Mesenchymal stem cell (in vitro differentiated cells and primary cell): ENCODE results near the gene HSD3B1.

Experiments used
- DNase-seq: peaks from one replicate; pipeline ENCODE4 v3.0.0-alpha.2; 2013
- H2AFZ ChIP-seq: one replicate; pipeline ENCODE4 v1.6.1; 2013; ENCODE audit warnings: low read depth, mild to moderate bottlenecking, control low read depth, inconsistent platforms, low read length, moderate library complexity
- H2AK5ac ChIP-seq: 2 replicates; pipeline ENCODE4 v1.6.1; 2013; ENCODE audit warnings: low read length, moderate library complexity, mild to moderate bottlenecking, inconsistent platforms; ENCODE audit not compliant: severe bottlenecking
- H2BK120ac ChIP-seq: one replicate; pipeline ENCODE4 v1.6.1; 2013; ENCODE audit warnings: low read depth, mild to moderate bottlenecking, inconsistent platforms, low read length, moderate library complexity
- H2BK12ac ChIP-seq, 2 experiments: one replicate each; pipeline ENCODE4 v1.6.1; 2013; ENCODE audit warnings: inconsistent platforms in 2 of 2, low read length in 2 of 2, mild to moderate bottlenecking in 2 of 2, moderate library complexity in 2 of 2, control low read depth in 1 of 2
- H2BK15ac ChIP-seq: one replicate; pipeline ENCODE4 v1.6.1; 2013; ENCODE audit warnings: mild to moderate bottlenecking, low read depth, inconsistent platforms; ENCODE audit not compliant: poor library complexity, severe bottlenecking
- H2BK5ac ChIP-seq: 2 replicates; pipeline ENCODE4 v1.6.1; 2013; ENCODE audit warnings: low read depth, mild to moderate bottlenecking, low read length, control low read depth, inconsistent platforms; ENCODE audit not compliant: poor library complexity, severe bottlenecking
- H3K14ac ChIP-seq, 2 experiments: one replicate each; pipeline ENCODE4 v1.6.1; 2013; ENCODE audit warnings: inconsistent platforms in 2 of 2, low read length in 2 of 2, control low read depth in 1 of 2, mild to moderate bottlenecking in 1 of 2, moderate library complexity in 1 of 2
- H3K18ac ChIP-seq, 2 experiments: one replicate each; pipeline ENCODE4 v1.6.1; 2013; ENCODE audit warnings: inconsistent platforms in 2 of 2, low read length in 2 of 2, control low read depth in 1 of 2, low read depth in 1 of 2, mild to moderate bottlenecking in 1 of 2
- H3K23ac ChIP-seq, 2 experiments: one replicate each; pipeline ENCODE4 v1.6.1; 2013; ENCODE audit warnings: inconsistent platforms in 2 of 2, low read length in 2 of 2, mild to moderate bottlenecking in 2 of 2, moderate library complexity in 2 of 2, control low read depth in 1 of 2
- H3K27ac ChIP-seq: 2 replicates; pipeline ENCODE4 v1.5.1; 2013; ENCODE audit warnings: mild to moderate bottlenecking, moderate library complexity, low read length, control low read depth, inconsistent platforms; ENCODE audit not compliant: poor library complexity, severe bottlenecking
- H3K27me3 ChIP-seq, 2 experiments: 2 replicates each; pipeline versions ENCODE4 v1.6.1 to v1.7.0; 2013; ENCODE audit warnings: low read length in 2 of 2, mild to moderate bottlenecking in 2 of 2, moderate library complexity in 2 of 2, control low read depth in 1 of 2, inconsistent platforms in 1 of 2; ENCODE audit not compliant: control insufficient read depth in 1 of 2, insufficient read depth in 1 of 2
- H3K36me3 ChIP-seq, 2 experiments: 2 replicates each; pipeline versions ENCODE4 v1.6.1 to v1.7.0; 2013; ENCODE audit warnings: low read length in 2 of 2, control low read depth in 1 of 2, inconsistent platforms in 1 of 2, low read depth in 1 of 2, mild to moderate bottlenecking in 1 of 2; ENCODE audit not compliant: insufficient read depth in 2 of 2, control insufficient read depth in 1 of 2
- H3K4ac ChIP-seq, 2 experiments: one replicate each; pipeline ENCODE4 v1.6.1; 2013; ENCODE audit warnings: inconsistent platforms in 2 of 2, low read length in 2 of 2, mild to moderate bottlenecking in 2 of 2, moderate library complexity in 2 of 2, control low read depth in 1 of 2, low read depth in 1 of 2
- H3K4me1 ChIP-seq: 2 replicates; pipeline ENCODE4 v1.6.1; 2013; ENCODE audit warnings: low read depth, low read length, control low read depth; ENCODE audit not compliant: control insufficient read depth, insufficient read depth
- H3K4me2 ChIP-seq: 2 replicates; pipeline ENCODE4 v1.6.1; 2013; ENCODE audit warnings: low read length, mild to moderate bottlenecking, inconsistent platforms; ENCODE audit not compliant: poor library complexity, severe bottlenecking
- H3K4me3 ChIP-seq, 2 experiments: 2 replicates each; pipeline versions ENCODE4 v1.5.1 to v1.7.0; 2013; ENCODE audit warnings: low read length in 2 of 2, mild to moderate bottlenecking in 2 of 2, control low read depth in 1 of 2, low read depth in 1 of 2; ENCODE audit not compliant: insufficient read depth in 1 of 2
- H3K79me1 ChIP-seq: replicated peaks from 2 replicates; pipeline ENCODE4 v1.6.1; 2013; ENCODE audit warnings: mild to moderate bottlenecking, control low read depth, low read length, inconsistent platforms; ENCODE audit not compliant: poor library complexity, severe bottlenecking
- H3K9ac ChIP-seq: 2 replicates; pipeline ENCODE4 v1.7.0; 2013; ENCODE audit warnings: mild to moderate bottlenecking, low read length, moderate library complexity
- H3K9me3 ChIP-seq: 2 replicates; pipeline ENCODE4 v1.7.0; 2013; ENCODE audit warnings: mild to moderate bottlenecking, low read length; ENCODE audit not compliant: control insufficient read depth
- H4K8ac ChIP-seq: one replicate; pipeline ENCODE4 v1.6.1; 2013; ENCODE audit warnings: inconsistent platforms, mild to moderate bottlenecking, low read length, moderate library complexity
- H4K91ac ChIP-seq: one replicate; pipeline ENCODE4 v1.6.1; 2013; ENCODE audit warnings: mild to moderate bottlenecking, low read length, inconsistent platforms
- WGBS: methylation state at CpG from one replicate; pipeline ENCODE4 v1.1.7; 2013; ENCODE audit warnings: mixed read lengths; 5-methylcytosine and 5-hydroxymethylcytosine counted together

Gene HSD3B1

DNA sequence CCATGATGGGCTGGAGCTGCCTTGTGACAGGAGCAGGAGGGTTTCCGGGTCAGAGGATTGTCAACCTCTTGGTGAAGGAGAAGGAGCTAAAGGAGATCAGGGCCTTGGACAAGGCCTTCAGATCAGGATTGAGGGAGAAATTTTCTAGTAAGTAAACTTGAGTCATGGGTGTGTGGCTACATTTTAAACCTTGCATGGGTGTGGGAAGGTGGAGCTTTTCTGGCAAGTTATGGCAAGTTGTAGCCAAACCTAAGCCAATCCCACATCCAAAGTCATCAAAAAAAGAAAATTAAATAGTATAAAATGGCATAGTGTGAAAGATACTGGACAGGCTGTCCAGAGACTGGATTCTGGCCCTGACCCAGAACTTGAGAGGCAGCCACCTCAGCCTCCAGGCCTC lies 39.8 kb upstream of the HSD3B1 start:
- Histone ChIP-seq H3K9ac (no peak overlapping the region), H2BK15ac (no peak overlapping the region), H3K4me2 (no peak overlapping the region), H4K8ac (no peak overlapping the region), H3K27ac (no peak overlapping the region), H3K23ac (no peak overlapping the region), H2AK5ac (no peak overlapping the region), H2BK12ac (no peak overlapping the region), H3K4me1 (no peaks in the 10 kb centered on the region), H2AFZ (no peak overlapping the region), H3K9me3 (no peaks in the 10 kb centered on the region), H4K91ac (no peak overlapping the region), H3K4ac (no peak overlapping the region), H2BK5ac (no peak overlapping the region), H3K4me3 (no peak overlapping the region), H3K18ac (no peak overlapping the region), H3K79me1 (no peaks in the 10 kb centered on the region), H3K27me3 (peaks cover 26 to 49% of the 10 kb centered on the region in 2 experiments), H2BK120ac (no peak overlapping the region), H3K14ac (no peak overlapping the region), H3K36me3 (no peaks in the 10 kb centered on the region)
- WGBS = 95% methylated on average over 1 of the region's 1 CpG
- no peak for DNase-seq

DNA sequence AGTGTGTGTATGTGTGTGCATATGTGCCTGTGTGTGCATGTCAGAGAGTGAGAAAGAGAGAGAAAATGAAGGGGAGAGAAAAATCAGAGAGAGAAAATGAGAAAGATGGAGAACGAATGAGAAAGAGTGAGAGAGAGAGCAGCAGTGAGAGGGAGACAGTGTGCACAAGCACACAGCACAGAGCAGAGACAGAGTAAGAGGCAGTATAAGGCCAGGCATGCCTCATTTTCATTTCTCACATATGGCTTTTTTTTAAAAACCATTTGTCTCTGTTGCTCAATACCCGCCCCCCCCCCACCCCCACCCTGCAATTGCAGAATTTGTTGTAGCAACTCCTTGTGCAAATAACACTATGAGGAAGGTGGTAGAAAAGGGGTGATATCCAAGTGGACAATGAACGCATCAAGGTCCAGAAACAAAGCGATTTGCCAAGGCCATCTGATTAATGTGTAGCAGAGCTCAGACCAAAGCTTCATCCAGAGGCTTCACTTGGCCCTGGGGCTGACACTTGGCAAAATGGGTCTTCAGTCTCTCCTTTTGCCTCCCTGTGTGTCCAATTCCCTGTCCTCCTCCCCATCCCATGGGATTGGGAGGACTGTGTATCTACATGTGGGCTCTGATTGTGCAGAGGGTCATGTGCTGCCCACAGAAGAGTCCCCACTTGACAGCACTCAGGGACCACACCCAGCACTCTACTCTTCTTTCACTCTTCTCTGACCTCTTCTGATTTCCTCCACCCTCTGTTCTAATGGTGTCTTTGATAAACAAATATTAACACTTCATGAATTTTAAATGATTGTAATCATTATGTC lies 38.9 kb upstream of the HSD3B1 start:
- no peak overlapping the region for H3K23ac ChIP-seq
- H2AK5ac ChIP-seq = no peak overlapping the region
- H2AFZ ChIP-seq = no peak overlapping the region
- H3K18ac ChIP-seq = no peak overlapping the region
- H3K4ac ChIP-seq = no peak overlapping the region
- 83% methylated on average over 3 of the region's 4 CpGs for WGBS
- H3K79me1 ChIP-seq = no peaks in the 10 kb centered on the region
- H3K14ac ChIP-seq = no peak overlapping the region
- no peak overlapping the region for H2BK5ac ChIP-seq
- no peak overlapping the region for H3K27ac ChIP-seq
- H4K8ac ChIP-seq = no peak overlapping the region
- H3K4me2 ChIP-seq = no peak overlapping the region
- H2BK120ac ChIP-seq = no peak overlapping the region
- no peak overlapping the region for H4K91ac ChIP-seq
- no peaks in the 10 kb centered on the region for H3K4me1 ChIP-seq
- H3K9ac ChIP-seq = no peak overlapping the region
- H3K4me3 ChIP-seq = no peak overlapping the region
- no peak overlapping the region for H2BK15ac ChIP-seq
- H3K9me3 ChIP-seq = no peaks in the 10 kb centered on the region
- peaks cover 33 to 57% of the 10 kb centered on the region in 2 experiments for H3K27me3 ChIP-seq
- H2BK12ac ChIP-seq = no peak overlapping the region
- DNase-seq = no peak
- no peaks in the 10 kb centered on the region for H3K36me3 ChIP-seq

DNA sequence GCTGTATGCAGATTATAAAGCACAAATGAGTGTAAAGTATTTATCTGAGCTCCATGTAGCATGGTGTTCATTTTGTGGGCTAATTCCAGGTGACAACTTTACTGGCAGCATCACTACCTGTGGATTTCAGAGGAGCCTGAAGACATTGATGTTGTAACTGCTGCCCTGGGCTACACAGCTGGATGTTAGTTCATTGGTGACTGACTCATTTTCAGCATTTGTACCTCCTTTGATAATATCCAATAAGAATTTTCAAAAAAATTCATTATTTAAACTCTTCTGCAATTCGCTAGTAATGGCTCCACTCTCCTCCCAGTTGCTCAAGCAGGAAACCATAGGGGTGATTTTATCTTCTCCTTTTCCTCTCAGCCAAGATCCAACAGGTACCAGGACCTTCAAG lies 37.3 kb upstream of the HSD3B1 start:
- H2BK120ac ChIP-seq = no peak overlapping the region
- no peak for DNase-seq
- no peaks in the 10 kb centered on the region for H3K9me3 ChIP-seq
- no peaks in the 10 kb centered on the region for H3K4me1 ChIP-seq
- no peak overlapping the region for H4K8ac ChIP-seq
- H2BK12ac ChIP-seq = no peak overlapping the region
- H3K18ac ChIP-seq = no peak overlapping the region
- peaks cover 42 to 64% of the 10 kb centered on the region in 2 experiments for H3K27me3 ChIP-seq
- H3K4me2 ChIP-seq = no peak overlapping the region
- no peaks in the 10 kb centered on the region for H3K79me1 ChIP-seq
- H2AFZ ChIP-seq = no peak overlapping the region
- no peak overlapping the region for H3K4ac ChIP-seq
- 60% methylated on average over 1 of the region's 1 CpG for WGBS
- no peak overlapping the region for H2BK15ac ChIP-seq
- no peak overlapping the region for H4K91ac ChIP-seq
- no peak overlapping the region for H2BK5ac ChIP-seq
- H3K27ac ChIP-seq = no peak overlapping the region
- no peak overlapping the region for H3K9ac ChIP-seq
- no peak overlapping the region for H2AK5ac ChIP-seq
- H3K14ac ChIP-seq = no peak overlapping the region
- no peaks in the 10 kb centered on the region for H3K36me3 ChIP-seq
- no peak overlapping the region for H3K23ac ChIP-seq
- no peak overlapping the region for H3K4me3 ChIP-seq

DNA sequence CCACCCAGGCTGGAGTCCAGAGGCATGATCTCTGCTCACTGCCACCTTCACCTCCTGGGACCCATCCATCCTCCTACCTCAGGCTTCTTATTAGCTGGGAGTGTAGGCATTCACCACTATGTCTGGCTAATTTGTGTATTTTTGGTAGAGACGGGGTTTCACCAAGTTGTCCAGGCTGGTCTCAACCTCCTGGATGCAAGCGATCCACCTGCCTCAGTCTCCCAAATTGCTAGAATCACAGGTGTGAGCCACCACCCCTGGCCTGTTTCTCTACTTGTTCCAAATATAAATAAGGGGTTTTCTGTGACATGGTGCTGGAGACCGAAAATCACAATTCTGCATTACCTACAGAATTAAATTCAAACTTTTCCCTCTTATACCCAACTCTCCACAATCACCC lies 36.6 kb upstream of the HSD3B1 start:
- no peak overlapping the region for H4K91ac ChIP-seq
- H3K27ac ChIP-seq = no peak overlapping the region
- H3K4me3 ChIP-seq = no peak overlapping the region
- H3K4me1 ChIP-seq = no peaks in the 10 kb centered on the region
- H3K36me3 ChIP-seq = no peaks in the 10 kb centered on the region
- no peak overlapping the region for H2AK5ac ChIP-seq
- peaks cover 42 to 70% of the 10 kb centered on the region in 2 experiments for H3K27me3 ChIP-seq
- H3K14ac ChIP-seq = no peak overlapping the region
- H3K4ac ChIP-seq = no peak overlapping the region
- no peak for DNase-seq
- H3K9me3 ChIP-seq = no peaks in the 10 kb centered on the region
- no peak overlapping the region for H3K4me2 ChIP-seq
- no peak overlapping the region for H2BK120ac ChIP-seq
- H2AFZ ChIP-seq = no peak overlapping the region
- H2BK15ac ChIP-seq = no peak overlapping the region
- WGBS = 90% methylated on average over 3 of the region's 3 CpGs
- no peak overlapping the region for H2BK12ac ChIP-seq
- H3K9ac ChIP-seq = no peak overlapping the region
- no peak overlapping the region for H4K8ac ChIP-seq
- H3K79me1 ChIP-seq = no peaks in the 10 kb centered on the region
- H2BK5ac ChIP-seq = no peak overlapping the region
- no peak overlapping the region for H3K18ac ChIP-seq
- no peak overlapping the region for H3K23ac ChIP-seq
